DMS114 treated with DMSO at 0.1 percent for 48 hours (cell line): Measurements from ENCODE around the gene HECTD3.
A peak's percentile ranks its signal among the peaks of the same experiment; 100 is the strongest.

Source experiments
- DNase-seq: peaks from one replicate; lab custom pipeline; 2025; ENCODE audit not compliant: unreplicated experiment; lab: John Stamatoyannopoulos, UW

HECTD3 gene

DNA sequence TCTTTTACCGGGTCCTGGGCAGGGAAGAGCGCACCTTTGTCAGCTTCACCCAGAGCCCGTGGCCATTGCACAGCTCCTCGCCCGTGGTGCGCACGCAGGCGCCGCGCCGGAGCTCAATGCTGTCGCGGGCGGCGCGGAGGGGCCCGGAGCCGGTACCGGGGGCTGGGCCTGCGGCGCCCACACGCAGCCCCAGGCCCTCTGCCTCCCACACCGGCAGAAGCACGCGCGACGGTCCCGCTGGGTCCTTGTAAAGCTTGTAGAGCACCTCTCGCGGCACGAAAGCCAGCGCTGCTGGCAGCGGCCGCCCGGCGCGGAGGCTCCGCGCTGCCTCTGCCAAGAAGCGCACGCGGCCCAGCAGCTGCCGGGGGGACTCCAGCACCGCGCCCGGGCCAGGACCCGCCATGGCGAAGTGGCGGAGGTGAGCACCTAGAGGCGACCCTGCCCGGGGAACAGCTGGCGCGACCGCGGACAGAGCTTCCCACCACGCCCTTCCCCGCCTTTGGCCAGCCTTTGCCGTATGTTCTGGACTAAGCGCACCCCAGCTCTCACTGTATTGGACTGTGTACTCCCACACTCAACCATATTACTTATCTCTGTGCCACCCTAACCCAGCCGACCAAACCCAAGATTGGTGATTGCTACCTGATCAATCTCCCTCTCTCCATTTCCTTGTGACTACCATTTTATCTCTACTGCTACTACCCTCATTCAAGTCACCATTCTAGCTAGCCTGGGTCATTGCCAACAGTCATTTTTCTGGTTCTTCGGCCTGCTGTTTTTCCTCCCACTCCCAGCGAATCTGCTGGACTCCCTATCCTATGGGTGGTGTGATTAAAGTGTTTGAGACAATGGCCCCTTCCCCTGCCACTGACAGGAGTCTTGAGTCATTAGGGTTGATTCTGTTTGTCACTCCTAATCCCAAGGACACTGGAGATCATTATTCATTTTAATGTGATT is at the start of gene HECTD3:
Gene HECTD3 (minus strand): TSS at position 470 of the 957 bp plus-strand sequence. CDS start 67 bp downstream, at position 403.
- DNase-seq = peak; percentile 78

DNA sequence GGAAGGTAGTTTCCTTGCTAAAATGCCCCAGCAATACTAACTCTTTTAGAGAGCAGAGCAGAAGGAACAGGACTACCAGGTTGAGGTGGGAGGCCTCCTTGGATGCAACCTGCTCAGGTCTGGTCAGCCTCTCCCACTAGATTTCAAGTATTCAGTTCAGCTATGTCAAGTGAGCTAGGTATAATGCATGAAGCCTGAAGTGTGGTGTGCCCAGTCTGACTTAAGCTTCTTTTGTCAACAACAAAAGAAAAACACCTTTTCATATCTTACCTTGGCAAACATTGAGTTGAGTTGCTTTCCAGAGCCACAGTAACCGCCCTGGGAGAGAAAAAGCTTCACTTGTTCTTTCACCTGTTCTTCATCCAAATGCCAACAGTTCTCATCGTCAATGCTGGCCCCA is 48.7 kb upstream of the HECTD3 start:
- DNase-seq = no peak

DNA sequence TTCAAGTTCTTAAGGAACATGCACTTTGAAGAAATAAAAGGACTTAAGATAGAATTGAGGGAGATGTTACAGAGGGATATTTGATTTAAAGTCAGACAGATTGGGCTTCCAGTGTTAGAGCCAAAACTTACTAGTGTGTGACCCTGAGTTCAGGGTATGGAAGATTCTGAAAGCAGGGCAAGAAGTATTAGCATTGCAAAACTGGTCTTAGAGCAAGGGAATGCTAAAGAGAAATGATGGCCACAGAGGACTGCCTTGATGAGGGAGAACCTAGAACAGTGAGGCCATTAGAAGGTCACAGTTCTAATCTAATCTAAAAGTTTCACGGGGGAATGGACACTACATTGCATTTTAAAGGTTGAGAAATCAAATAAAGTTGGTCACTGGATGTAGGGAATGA is 46.4 kb upstream of the HECTD3 start:
- no peak for DNase-seq

DNA sequence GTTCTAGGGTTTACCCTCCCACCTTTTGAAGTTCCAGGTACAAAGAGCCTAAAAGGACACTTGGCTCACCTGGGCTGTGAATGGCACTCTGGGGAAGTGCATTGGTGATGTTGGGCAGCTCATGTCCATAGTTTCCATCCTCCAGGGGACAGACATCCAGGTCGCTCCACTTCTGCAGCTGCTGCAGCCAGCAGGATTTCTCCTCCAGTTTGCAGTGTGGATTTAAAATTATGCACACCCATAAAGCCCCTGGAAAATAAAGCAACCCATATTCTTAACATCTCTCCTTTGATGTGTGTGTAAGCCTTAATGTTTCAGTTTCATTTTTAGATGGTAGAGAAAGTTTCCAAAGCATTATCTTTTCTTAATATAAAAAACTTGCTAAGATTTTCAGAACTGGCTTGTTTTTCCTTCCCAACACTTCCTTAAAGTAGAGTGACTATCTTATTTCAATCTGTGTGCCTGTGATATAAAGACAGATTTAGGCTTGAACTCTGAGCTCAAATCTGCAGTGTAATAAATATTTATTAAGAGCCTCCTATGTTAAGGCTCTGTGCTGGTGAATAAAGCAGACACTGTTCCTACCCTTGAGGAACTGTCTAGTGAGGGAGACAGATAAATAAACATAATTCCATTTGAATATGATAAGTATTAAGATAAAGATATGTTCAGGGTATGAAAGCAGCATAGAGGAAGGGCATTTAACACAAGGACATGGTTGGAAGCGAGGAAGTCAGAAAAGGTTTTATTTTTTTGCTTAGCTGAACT is 40.1 kb upstream of the HECTD3 start:
- DNase-seq = no peak

DNA sequence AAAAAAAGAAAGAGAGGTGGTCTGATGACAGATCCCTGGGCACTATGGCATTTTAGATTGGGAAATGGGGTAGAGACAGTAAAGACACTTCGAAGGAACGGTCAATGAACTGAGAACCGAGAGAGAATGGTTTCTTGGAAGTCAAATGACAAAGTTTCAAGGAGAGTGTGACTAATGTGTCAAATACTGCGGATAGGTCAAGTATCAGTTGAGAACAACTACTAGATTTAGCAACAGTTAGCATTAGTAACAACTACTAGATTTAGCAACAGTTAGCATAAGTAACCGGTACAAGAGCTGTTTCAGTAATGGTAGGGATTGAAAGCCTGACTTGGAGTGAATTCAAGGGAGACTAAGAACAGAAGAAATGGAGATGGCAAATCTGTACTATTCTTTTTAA is 35.9 kb upstream of the HECTD3 start:
- no peak for DNase-seq

DNA sequence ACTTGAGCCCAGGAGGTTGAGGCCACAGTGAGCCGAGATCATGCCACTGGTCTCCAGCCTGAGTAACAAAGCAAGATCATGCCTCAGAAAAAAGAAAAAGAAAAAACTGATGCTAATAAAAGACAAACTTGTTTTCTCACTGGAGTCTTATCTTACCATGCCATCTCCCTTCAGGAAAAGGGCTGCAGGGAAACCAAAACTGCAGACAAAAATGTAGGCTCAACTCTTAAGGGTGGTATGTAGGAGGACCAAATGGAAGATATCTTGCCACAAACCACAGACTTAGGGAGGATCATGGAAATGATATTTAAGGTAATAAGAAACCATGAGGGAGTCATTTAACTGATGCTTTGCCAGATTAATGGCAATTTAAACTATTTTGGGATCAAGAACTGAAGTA is 33.8 kb upstream of the HECTD3 start:
- no peak for DNase-seq

DNA sequence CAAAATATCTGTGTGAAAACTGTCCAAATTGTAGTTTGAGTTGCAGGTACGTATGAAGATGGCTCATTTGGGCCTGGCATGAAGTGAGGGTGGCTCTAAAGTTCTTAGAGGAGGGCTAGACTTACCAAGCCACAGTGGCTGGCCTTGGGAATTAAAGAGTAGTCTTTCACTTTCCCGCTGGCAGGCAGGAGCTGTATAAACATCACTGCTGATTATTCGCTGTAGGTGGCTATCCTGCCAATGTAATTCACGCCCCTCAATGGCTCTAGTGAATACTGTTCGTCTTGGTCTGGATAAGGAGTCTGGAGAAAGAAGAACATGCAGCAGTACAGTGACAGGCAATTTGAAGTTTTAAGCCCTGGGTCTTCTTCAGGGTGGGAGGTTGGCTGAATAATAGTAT is 32.0 kb upstream of the HECTD3 start:
- DNase-seq = no peak

DNA sequence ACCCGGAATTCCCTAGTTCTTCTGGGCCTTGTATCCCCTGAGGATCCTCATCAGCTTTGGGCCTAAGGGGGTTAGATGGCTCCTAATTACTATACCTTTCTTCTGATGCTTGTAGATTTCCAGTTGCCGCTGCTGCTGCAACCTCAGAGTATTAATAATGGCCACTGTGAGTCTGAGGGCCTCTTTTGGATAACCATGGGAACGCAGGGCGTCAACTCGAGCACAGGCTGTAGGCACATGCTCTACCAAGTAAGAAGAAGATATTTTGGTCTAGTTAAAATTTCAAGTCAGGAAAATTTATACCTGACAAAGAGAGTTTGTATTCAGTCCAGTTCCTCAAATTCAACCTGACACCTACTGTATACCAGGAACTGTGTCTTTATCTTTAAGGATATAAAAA is 29.2 kb upstream of the HECTD3 start:
- DNase-seq = no peak

DNA sequence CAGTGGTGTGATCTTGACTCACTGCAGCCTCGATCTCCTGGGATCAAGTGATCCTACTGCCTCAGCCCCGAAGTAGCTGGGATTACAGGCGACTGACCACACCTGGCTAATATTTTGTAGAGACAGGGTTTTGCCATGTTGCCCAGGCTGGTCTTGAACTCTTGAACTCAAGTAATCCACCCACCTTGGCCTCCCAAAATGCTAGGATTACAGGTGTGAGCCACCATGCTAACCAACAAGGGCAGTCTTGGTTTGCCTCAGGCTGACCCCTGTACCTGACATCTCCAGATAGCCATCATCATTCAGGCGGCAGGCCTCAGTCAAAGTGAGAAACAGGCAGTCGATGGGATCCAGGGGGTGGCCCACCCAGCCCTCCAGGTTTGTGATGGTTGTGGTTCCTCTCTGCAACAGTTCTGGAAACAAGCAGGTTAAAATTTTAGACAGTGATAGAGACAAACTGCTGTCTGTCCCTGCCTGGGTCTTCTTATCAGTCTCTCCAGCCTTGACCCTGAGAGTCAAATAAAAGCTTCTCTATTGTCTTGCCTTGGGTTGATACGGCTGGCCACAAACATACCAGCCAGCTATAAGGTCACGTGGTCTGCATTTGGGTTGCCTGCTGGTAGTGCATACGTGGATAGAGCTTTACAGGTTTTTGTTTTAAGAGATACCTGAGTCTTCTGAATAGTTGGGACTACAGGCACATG is 27.7 kb upstream of the HECTD3 start:
- no peak for DNase-seq

DNA sequence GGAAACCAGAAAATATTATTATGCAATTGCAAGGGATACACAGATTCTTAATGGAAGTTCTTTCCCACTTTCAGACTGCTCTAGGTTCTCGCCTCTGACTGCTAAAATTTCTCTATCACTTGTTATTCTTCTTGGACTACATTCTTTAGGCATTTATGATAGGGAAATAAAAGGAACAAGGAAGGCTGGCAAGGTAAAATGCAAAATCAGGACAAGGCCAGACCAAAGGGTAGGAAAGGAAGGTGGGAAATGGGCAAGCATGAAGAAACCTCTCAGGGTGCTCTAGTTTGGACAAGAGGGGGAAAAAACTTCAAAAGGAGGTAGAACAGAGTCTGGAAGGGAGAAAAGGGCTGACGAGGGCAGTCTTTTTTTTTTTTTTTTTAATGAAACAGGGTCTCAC is 27.1 kb upstream of the HECTD3 start:
- DNase-seq = no peak

DNA sequence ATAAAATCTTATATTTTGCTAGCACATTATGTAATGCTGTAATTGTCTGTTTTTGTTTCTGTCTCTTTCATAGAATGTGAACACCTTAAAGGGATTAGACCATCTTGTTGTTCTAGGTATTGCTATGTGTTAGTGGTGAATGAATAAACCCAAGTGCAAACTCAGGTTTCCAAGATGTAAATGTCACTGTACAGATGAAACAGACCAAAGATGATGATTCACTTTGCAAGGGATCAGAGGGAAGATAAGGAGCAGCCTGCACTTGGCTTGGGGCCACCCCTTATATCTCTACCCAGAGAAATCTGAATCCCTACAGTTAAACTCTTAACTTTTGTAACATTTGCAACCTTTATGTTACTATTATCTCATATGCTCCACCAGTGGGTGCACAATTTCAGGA is 26.3 kb upstream of the HECTD3 start:
- DNase-seq = no peak

DNA sequence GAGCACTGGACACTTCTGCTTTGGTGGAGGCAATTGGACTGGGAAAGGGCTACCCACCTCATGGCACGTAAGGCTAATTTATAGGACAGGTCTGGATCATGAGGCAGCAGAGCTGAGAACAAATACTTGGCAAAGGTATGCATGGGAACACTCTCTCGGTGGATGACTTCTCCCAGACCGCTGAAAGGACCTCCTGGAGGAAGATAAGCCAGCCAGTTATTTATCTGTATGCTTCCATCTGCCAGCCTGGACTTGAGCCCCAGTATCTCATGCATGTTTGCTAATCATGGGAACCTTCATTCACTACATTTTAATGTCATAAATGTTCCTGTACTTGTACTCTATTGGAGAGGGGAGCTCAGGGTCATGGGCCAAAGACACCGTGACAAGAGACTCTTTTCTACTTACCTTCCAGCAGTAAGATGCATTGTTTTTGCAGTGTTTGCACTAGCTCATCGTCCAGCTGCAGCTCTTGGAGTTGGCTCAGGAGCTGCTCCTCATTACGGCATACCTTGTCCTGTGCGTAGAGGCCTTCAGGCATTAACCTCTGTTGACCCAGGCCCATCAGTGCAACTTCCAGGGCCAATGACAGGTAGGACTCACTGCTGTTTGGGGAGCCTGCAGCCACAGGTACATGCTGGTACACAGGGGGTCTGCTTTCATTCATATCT is 24.6 kb upstream of the HECTD3 start:
- no peak for DNase-seq

DNA sequence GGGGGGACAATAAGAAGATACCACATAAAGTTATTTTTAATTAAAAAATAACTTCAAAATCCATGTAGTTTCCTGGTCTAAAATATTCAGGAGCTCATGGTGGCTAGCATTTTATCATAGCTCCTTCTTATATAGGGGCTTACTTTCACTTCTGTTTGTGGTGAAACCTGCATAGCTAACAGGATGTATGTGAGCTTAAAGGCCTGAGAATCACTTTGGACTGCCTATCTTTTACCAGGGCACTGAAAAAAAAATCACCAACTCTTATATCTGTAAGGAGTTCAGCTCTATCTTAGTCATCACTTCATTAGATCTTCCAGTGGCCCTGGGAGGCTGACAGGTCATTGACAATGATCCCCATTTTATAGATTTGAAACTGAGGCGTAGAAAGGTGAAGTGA is 22.2 kb upstream of the HECTD3 start:
- DNase-seq = no peak

DNA sequence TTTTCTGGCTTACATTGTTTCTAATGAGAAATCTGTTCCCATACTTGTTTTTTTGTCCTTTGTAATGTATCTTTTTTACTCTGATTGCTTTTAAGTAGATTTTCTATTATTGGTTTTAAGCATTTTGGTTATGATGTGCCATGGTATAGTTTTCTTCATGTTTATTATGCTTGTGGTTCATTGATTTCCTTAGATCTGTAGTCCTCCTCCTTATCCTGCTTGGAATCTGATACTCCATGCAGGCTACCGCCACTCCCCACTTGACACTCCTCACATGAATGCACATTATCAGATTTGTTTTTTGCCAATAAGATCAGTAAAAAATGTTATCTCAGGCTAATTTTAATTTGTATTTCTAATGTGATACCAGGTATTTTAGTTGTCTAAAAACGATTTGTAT is 21.7 kb upstream of the HECTD3 start:
- no peak for DNase-seq

DNA sequence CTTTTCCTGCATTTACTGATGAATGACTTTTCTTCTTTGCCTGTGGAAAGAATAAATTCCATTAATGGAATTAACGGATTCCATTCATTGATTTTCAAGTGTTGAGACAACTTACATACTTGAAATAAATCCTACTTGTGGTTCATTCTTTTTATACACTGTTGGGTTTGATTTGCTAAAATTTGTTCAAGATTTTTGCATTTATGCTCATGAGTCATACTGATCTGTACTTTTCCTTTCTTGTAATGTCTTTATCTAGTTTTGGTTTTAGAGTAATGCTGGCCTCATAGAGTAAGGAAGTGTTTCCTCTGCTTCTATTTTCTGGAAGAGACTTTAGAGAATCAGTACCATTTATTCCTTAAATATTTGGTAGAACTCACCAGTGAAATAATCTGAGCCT is 15.3 kb upstream of the HECTD3 start:
- no peak for DNase-seq

DNA sequence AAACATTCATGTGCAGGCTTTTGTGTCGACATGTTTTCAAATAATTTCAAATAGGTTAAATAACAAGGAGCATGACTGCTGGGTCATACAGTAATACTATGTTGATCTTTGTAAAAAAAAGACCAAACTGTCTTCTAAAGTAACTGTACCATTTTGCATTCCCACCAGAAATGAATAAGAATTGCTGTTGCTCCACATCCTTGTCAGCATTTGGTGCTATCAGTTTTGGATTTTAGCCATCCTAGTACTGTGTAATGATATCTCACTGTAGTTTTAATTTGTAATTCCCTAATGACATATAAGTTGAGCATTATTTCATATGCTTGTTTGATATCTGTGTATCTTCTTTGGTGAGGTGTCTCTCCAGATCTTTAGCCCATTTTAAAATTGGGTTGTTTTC is 12.5 kb upstream of the HECTD3 start:
- DNase-seq = no peak

DNA sequence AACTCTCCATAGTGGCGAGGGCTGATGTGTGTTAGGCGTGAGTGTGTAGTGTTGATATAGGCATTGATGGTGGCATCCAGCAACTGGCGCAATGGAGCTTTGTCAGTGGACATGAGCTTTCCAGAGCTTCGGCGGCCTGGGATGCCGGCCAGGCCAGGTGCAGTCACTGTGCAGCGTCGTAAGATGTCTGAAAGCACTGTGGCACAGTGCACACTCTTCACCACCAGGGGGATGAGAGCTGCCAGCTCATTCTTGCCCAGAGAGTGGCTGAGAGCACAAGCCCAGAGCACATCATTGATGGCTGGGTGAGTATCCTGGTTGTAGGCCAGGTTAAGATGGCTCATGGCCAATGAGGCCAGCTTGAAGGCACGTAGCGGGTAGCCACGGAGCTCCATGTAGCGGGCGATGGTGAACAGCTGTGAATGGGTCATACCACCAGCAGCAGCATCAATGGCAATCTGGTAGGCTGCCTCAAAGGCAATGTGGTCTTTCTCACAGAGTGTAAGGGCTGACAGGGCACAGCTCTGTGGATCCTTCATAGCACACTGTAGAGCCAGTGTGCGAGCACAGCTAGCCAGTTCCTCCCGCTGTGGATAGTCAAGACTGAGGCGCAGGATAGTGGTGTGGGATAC is 7.6 kb upstream of the HECTD3 start:
- peak; percentile 16 for DNase-seq

DNA sequence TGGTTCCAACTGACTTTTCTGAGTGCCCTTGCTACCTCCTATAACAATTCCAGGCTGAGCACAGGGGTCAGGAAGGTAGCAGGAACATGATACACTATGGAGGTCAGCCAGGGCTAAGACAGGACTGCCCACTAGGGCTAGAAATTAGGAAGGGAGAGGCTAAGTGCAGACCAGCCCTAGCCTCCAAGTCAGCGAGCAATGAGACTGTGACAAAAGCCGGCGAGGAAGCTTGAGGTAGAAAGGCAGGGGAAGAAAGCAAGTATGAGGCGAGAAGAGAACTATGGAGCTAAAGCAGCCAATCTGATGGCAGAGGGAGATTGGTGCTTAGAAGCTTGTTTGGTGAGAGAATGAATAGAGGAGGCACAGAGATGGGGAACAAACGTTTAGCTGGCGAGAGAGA is 5.6 kb upstream of the HECTD3 start:
- DNase-seq = no peak

DNA sequence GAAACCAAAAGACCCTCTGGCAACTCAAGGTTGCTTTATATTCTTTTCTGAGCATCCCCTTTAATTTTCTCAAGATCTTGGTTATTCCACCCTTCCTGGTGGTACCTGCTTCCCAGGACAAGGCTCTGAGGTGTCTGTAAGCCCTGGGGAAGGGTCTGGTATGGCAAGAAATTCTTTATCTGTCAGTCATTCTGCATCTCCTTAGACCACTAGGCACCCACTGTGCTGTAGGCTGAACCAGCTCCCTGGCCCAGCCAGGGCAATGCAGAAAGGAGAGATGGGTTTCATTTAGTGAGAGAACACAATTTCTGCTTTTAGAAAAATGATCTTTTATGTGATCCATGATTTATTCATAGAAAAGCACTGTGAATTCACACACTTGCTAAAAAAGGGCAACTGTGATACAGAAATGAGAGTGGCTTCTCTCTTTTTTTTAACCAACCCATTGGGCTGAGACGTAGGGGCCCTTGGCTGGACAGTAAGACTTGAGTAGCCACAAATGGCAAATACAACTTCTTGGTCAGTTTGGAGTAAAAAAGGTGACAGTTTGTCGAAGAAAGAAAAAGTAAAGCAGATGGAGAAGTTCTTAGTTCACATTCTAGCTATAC is 5.1 kb upstream of the HECTD3 start:
- no peak for DNase-seq

DNA sequence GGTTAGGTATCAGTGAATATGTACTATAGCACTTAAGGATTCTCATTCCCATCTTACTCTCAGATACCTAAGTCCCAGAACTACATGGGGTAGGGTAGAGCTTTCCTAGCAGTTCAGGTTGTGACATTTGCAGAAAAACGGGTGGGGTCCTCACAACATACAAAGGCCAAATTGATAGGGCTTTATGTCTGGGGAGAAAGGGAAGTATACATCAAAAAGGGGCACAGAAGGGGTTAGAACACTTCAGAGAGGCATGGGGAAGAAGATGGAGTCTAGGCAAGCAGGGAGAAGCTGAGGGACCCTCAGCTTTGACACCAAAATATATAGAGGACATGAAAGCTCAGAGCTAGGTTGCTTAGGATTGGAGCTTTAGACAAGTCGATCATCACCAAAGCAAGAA is 4.6 kb upstream of the HECTD3 start:
- DNase-seq = no peak
